Measurements from ENCODE around the gene L3MBTL4. TPM values are rescaled to one million over a fixed set of nuclear protein-coding genes. Genes with fewer than 3 reads are reported as not detected.

Gene L3MBTL4
- total and polyA plus RNA-seq, 4 donors = 2.3 to 15.0 (median 5.0) TPM

GRCh38 chr18:6362559-6363129 lies 52.1 kb downstream of the L3MBTL4 start (continued):
- TF ChIP-seq RAD21 (IDR thresholded peaks at IDR 0.05) = peak in 1 of 2 donors; percentile 11

GRCh38 chr18:6357668-6358067 lies 57.0 kb downstream of the L3MBTL4 start:
- H3K4me3 ChIP-seq (ENCODE audit: low read depth in 1 of 3, low read length in 3 of 3) = no peak overlapping the region
- no peak for DNase-seq (ENCODE audit: low spot score)
- 93% methylated on average over 5 of the region's 5 CpGs for WGBS

More at GRCh38 chr18:6357668-6358067, 57.0 kb downstream of the L3MBTL4 start:
- Histone ChIP-seq H3K9ac (ENCODE audit: low read depth in 1 of 2, low read length in 2 of 2) (no peak overlapping the region), H3K9me3 (ENCODE audit: control insufficient read depth in 4 of 4, low read length in 3 of 4) (no peaks in the 10 kb centered on the region), H3K27me3 (ENCODE audit: control insufficient read depth in 4 of 4, insufficient read depth in 4 of 4, low read length in 3 of 4) (no peaks in the 10 kb centered on the region), H3K27ac (ENCODE audit: low read depth in 1 of 2, low read length in 2 of 2) (no peak overlapping the region), H3K4me1 (ENCODE audit: control insufficient read depth in 4 of 4, insufficient read depth in 4 of 4, low read length in 3 of 4) (peaks cover under 1 to 16% (median 8%) of the 10 kb centered on the region in 4 donors), H3K36me3 (ENCODE audit: control insufficient read depth in 4 of 4, insufficient read depth in 3 of 4, low read depth in 1 of 4, low read length in 3 of 4) (no peaks in the 10 kb centered on the region)
- TF ChIP-seq YY1 (IDR thresholded peaks at IDR 0.05) (no peak), CTCF (IDR thresholded peaks at IDR 0.05; ENCODE audit: low read depth, low read length, missing input control) (no peak), GABPA (IDR thresholded peaks at IDR 0.05 in 1 of 2, conservative IDR thresholded peaks at IDR 0.05 in 1 of 2) (no peak), RAD21 (IDR thresholded peaks at IDR 0.05) (no peak), NR2F2 (IDR thresholded peaks at IDR 0.05) (no peak), FOXA2 (IDR thresholded peaks at IDR 0.05) (no peak), REST (IDR thresholded peaks at IDR 0.05) (no peak), SP1 (IDR thresholded peaks at IDR 0.05) (no peak), MAX (IDR thresholded peaks at IDR 0.05) (no peak)

Measured in liver (tissue), 9 donors.